Gastrocnemius medialis (tissue), 4 donors: ENCODE results near the gene TBC1D32. TPM values are rescaled to one million over a fixed set of nuclear protein-coding genes. Genes with fewer than 3 reads are reported as not detected.
"Not testable (repeated sequence)": the region's sequence is repeated elsewhere in the genome, so short reads cannot be mapped to it uniquely, and the experiment has no call there.

Experiments used
- ATAC-seq, 2 donors: fragments of 150-250 bp; one replicate each; pipeline ENCODE4 v1.9.1; 2016
- DNase-seq, 2 donors: peaks; one replicate each; pipeline ENCODE4 v3.0.0-alpha.2; 2019
- H3K27ac ChIP-seq, 4 donors: fragments of 200-600 bp; sonication (generic); 1 replicate in 1 of 4; 2 replicates in 3 of 4; pipeline ENCODE4 v1.5.1; 2016 to 2018; ENCODE audit warnings: mild to moderate bottlenecking in 2 of 4, moderate library complexity in 1 of 4
- H3K27me3 ChIP-seq, 3 donors: fragments of 200-600 bp; sonication (generic) in 2 of 3; 1 replicate in 1 of 3; 2 replicates in 2 of 3; pipeline versions ENCODE4 v1.5.1 to v1.6.0; 2016 to 2019; ENCODE audit warnings: mild to moderate bottlenecking in 1 of 3, moderate library complexity in 1 of 3
- H3K36me3 ChIP-seq, 2 donors: fragments of 200-600 bp; sonication (generic) in 1 of 2; one replicate each; pipeline ENCODE4 v1.5.1; 2017 to 2018
- H3K4me1 ChIP-seq, 2 donors: fragments of 200-600 bp; sonication (generic) in 1 of 2; one replicate each; pipeline ENCODE4 v1.5.1; 2016 to 2017; ENCODE audit warnings: mild to moderate bottlenecking in 2 of 2
- H3K4me3 ChIP-seq, 4 donors: fragments of 200-600 bp; sonication (generic) in 3 of 4; 1 replicate in 1 of 4; 2 replicates in 3 of 4; pipeline ENCODE4 v1.5.1; 2016 to 2019; ENCODE audit warnings: mild to moderate bottlenecking in 2 of 4
- H3K9me3 ChIP-seq, 3 donors: fragments of 200-600 bp; sonication (generic) in 2 of 3; 1 replicate in 1 of 3; 2 replicates in 2 of 3; pipeline ENCODE4 v1.5.1; 2016 to 2019
- CTCF ChIP-seq, 5 experiments: fragments of 450-650 bp in 3 of 5; fragments of 200-600 bp in 2 of 5; sonication (generic) in 2 of 5; IDR thresholded peaks in 4 of 5; conservative IDR thresholded peaks in 1 of 5; 1 replicate in 4 of 5; 2 replicates in 1 of 5; pipeline ENCODE4 v1.5.1; 2016 to 2019; ENCODE audit warnings: antibody characterized with exemption in 5 of 5, mild to moderate bottlenecking in 3 of 5, moderate library complexity in 3 of 5
- POLR2A ChIP-seq, 2 donors: fragments of 450-650 bp; IDR thresholded peaks; one replicate each; pipeline ENCODE4 v1.6.1; 2017; ENCODE audit warnings: antibody characterized with exemption in 2 of 2, mild to moderate bottlenecking in 2 of 2, moderate library complexity in 2 of 2
- in situ Hi-C, 4 donors: fragments of 200-750 bp; cut with MboI; loops; one replicate each; pipeline versions ENCODE4 v1.15.0 to v1.8.0; 2017; ENCODE audit warnings: low sequenced_read_pairs in 4 of 4
- intact Hi-C: fragments of 100-400 bp; cut with DNase I; formaldehyde crosslinking; loops from one replicate; pipeline ENCODE4 v1.15.1; 2023; ENCODE audit warnings: low total_unique reads
- total RNA-seq, 4 donors: library from RNA; depleted of rRNA; stranded (reverse); fragments of >200 nt; gene quantifications; one replicate each; pipeline versions ENCODE4 v1.1.0 to v1.2.3, GENCODE V29; 2016

The TBC1D32 gene
- total RNA-seq, 4 donors from 2014 or later = 0.07 to 1.2 (median 0.43) TPM

- H3K27me3 ChIP-seq = no peaks in the 10 kb centered on the region
- TF ChIP-seq CTCF (IDR thresholded peaks at IDR 0.05 in 4 of 5, conservative IDR thresholded peaks at IDR 0.05 in 1 of 5) (no peak), POLR2A (IDR thresholded peaks at IDR 0.05) (no peak)
- DNase-seq = no peak
- H3K36me3 ChIP-seq = no peaks in the 10 kb centered on the region
- no peak overlapping the region for H3K27ac ChIP-seq
- intact Hi-C loops (no loop called here), in situ Hi-C loops (no loop called here)
- no peaks in the 10 kb centered on the region for H3K4me1 ChIP-seq
- no peak overlapping the region for H3K4me3 ChIP-seq
- no peak for ATAC-seq
- no peaks in the 10 kb centered on the region for H3K9me3 ChIP-seq
Measured at GRCh38 chr6:121302882-121303281, 31.4 kb downstream of the TBC1D32 start.

GRCh38 chr6:121301156-121301555 is 33.1 kb downstream of the TBC1D32 start:
- H3K4me3 ChIP-seq, H3K9me3 ChIP-seq, ATAC-seq, in situ Hi-C loops, DNase-seq, H3K4me1 ChIP-seq, H3K27ac ChIP-seq, intact Hi-C loops, H3K36me3 ChIP-seq, H3K27me3 ChIP-seq: not testable (repeated sequence)

- no peaks in the 10 kb centered on the region for H3K9me3 ChIP-seq
- in situ Hi-C loops = no loop called here
- no peak for TF ChIP-seq POLR2A (IDR thresholded peaks at IDR 0.05)
- no peak for TF ChIP-seq CTCF (IDR thresholded peaks at IDR 0.05 in 4 of 5, conservative IDR thresholded peaks at IDR 0.05 in 1 of 5)
- no peak overlapping the region for H3K27ac ChIP-seq
- no peaks in the 10 kb centered on the region for H3K4me1 ChIP-seq
- ATAC-seq = no peak
- intact Hi-C loops = no loop called here
- no peak overlapping the region for H3K4me3 ChIP-seq
- H3K27me3 ChIP-seq = no peaks in the 10 kb centered on the region
- H3K36me3 ChIP-seq = no peaks in the 10 kb centered on the region
- DNase-seq = no peak
Measured at GRCh38 chr6:121297694-121298093, 36.6 kb downstream of the TBC1D32 start.

DNA sequence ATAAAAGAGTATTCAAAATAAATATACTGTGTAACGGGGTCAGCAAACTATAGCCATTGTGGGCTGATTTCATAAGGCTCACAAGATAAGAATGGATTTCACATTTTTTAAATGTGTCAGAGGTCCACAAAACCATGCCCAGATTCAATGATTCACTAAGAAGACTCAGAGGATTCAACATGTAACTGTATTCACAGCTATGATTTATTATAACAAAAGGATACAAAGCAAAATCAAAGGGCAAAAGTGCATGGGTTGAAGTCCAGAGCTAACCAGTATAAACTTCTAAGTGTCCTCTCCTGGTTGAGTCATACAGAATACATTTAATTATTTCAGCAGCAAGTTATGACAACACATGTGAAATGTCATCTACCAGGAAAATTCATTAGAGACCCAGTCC is 49.2 kb downstream of the TBC1D32 start:
- intact Hi-C loops (no loop called here), in situ Hi-C loops (no loop called here)
- no peaks in the 10 kb centered on the region for H3K27me3 ChIP-seq
- TF ChIP-seq POLR2A (IDR thresholded peaks at IDR 0.05) (no peak), CTCF (IDR thresholded peaks at IDR 0.05 in 4 of 5, conservative IDR thresholded peaks at IDR 0.05 in 1 of 5) (no peak)
- H3K4me3 ChIP-seq = no peak overlapping the region
- ATAC-seq = no peak
- no peak overlapping the region for H3K27ac ChIP-seq
- DNase-seq = no peak
- no peaks in the 10 kb centered on the region for H3K4me1 ChIP-seq
- no peaks in the 10 kb centered on the region for H3K9me3 ChIP-seq
- H3K36me3 ChIP-seq = no peaks in the 10 kb centered on the region

DNA sequence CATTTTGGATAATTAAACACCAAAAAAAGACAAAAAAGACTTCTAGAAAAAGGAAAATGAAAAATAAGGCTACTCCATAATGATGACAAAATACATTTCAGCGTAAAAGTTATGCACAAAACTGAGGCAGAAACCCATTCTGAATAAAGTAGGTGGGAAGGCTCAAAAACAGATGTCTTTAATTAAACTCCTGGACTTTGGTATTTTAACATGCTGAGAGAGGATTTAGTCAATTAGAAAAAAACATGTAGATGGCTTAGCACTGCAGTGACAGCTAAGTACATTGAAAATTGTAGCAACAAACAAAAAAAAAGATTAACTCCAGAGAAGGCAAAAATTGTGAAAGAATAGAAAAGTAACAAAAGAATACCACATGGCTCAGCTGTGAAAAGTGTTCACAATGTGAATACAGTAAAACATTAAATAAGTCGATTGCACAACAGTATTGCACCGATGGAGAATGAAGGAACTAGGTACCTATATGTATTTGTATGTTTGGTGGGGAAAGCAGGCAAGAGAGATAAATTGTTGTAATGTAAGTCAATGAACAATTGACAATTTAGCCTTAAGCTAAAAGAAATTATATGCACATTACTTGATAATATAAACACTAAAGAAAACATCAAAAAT is 59.5 kb downstream of the TBC1D32 start:
- intact Hi-C loops (no loop called here), in situ Hi-C loops (no loop called here)
- ATAC-seq (no peak), DNase-seq (no peak)
- H3K9me3 ChIP-seq = no peaks in the 10 kb centered on the region
- H3K4me3 ChIP-seq = no peak overlapping the region
- TF ChIP-seq CTCF (IDR thresholded peaks at IDR 0.05 in 4 of 5, conservative IDR thresholded peaks at IDR 0.05 in 1 of 5) (no peak), POLR2A (IDR thresholded peaks at IDR 0.05) (no peak)
- H3K36me3 ChIP-seq = no peaks in the 10 kb centered on the region
- no peak overlapping the region for H3K27ac ChIP-seq
- no peaks in the 10 kb centered on the region for H3K4me1 ChIP-seq
- H3K27me3 ChIP-seq = no peaks in the 10 kb centered on the region
